Cerebellar nuclear complex (tissue), 1 donor: ENCODE results near the gene SYNC.
"Not testable (repeated sequence)": the region's sequence is repeated elsewhere in the genome, so short reads cannot be mapped to it uniquely, and the experiment has no call there.

Experiments used
- DNase-seq, 2 experiments: peaks; one replicate each; lab custom pipeline; 2025; lab: John Stamatoyannopoulos, UW

SYNC gene

GRCh38 chr1:32724678-32725614, 22.4 kb upstream of the SYNC start:
- DNase-seq: no peak

- no peak for DNase-seq
Observed at GRCh38 chr1:32719681-32720275, 17.2 kb upstream of the SYNC start.

DNA sequence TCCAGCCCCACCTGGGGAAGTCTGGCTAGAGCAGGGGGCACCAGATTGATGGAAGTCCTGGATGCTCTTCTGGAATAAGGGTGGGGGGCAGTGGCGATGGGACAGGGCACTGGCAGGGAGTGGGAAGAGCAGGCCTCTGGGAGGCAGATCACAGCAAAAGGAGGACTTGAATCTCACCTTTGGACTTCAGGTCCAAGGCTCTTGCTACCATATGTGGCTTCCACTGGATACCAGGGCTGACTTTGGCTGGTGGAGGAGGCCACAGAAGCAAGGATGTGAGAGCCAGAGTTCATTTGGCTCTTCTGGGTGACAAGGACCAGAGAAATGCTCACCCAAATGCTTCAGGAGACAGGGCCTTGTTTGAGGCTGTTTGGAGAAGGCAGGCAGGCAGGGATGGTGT, 16.0 kb upstream of the SYNC start:
- no peak for DNase-seq

- no peak for DNase-seq
Observed at GRCh38 chr1:32718036-32718435, 15.5 kb upstream of the SYNC start.

DNA sequence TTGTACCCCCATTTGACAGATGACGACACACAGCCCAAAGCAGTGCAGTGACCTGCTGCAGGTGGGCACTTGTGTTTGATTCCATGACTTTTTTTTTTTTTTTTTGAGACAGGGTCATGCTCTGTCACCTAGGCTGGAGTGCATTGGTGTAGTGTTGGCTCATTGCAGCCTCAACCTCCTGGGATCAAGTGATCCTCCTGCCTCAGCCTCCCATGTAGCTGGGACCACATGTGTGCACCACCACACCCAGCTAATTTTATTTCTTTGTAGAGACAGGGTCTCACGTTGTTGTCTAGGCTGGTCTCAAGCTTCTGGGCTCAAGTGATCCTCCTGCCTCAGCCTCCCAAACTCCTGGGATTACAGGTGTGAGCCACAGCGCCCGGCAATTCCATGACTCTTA, 14.9 kb upstream of the SYNC start:
- no peak for DNase-seq

GRCh38 chr1:32716312-32717148, 14.0 kb upstream of the SYNC start:
- no peak for DNase-seq

GRCh38 chr1:32715901-32716311, 13.3 kb upstream of the SYNC start:
- DNase-seq: no peak

DNA sequence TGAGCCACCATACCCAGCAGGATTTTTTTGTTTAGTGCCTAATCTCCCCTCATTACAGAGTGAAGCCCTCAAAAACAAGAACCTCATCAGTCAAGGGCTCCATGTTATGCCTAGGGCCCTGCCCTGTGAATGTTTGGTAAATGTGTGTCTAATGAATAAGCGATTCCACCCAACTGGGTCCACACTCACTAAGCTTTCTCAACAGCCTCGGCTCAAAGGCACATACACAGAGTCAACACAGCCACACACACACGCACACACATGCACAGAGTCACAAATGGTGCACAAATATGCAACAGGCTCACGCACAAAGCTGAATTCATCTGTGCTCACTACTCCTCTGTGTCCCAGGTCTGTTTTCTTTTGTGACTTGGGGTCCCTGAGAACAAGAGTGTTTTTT, 11.7 kb upstream of the SYNC start:
- DNase-seq: no peak

GRCh38 chr1:32713081-32713480, 10.5 kb upstream of the SYNC start:
- DNase-seq: no peak

DNA sequence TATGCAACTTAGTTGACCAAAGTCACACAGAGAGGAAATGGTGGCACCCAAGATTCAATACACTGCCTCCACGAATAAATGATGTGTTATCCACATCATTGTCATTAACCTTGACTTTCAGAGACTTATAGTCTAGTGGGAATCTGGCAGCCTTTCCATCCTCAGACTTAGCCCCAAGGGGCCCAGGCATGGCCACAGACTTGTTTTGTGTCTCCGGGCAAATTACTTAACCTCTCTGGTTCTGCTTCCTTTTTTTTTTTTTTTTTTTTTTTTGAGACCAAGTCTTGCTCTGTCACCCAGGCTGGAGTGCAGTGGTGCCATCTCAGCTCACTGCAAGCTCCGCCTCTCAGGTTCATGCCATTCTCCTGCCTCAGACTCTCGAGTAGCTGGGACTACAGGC, 8.7 kb upstream of the SYNC start:
- not testable (repeated sequence) for DNase-seq

- DNase-seq: no peak
Observed at GRCh38 chr1:32709476-32709875, 6.9 kb upstream of the SYNC start.

- DNase-seq: no peak
Observed at GRCh38 chr1:32709075-32709474, 6.5 kb upstream of the SYNC start.

DNA sequence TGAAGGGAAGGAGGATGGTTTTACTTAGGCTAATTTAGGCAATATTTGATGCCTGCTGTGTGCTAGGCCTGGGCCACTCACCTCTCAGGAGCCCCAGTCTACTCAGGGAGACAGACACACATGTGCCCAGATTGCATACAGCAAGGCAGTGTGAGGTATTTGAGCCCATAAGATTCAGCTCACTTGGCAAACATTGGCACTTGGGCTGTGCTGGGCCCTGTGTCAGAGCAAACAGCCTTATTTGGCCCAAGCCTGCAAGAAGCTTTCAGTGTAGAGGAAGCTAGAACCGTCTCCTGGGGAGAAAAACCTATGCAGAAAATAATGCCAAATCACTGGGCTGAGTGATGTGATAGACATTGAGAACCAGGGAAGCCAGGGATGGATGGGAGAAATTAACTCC, 3.9 kb upstream of the SYNC start:
- no peak for DNase-seq

GRCh38 chr1:32705516-32705915, 2.9 kb upstream of the SYNC start:
- DNase-seq: no peak

DNA sequence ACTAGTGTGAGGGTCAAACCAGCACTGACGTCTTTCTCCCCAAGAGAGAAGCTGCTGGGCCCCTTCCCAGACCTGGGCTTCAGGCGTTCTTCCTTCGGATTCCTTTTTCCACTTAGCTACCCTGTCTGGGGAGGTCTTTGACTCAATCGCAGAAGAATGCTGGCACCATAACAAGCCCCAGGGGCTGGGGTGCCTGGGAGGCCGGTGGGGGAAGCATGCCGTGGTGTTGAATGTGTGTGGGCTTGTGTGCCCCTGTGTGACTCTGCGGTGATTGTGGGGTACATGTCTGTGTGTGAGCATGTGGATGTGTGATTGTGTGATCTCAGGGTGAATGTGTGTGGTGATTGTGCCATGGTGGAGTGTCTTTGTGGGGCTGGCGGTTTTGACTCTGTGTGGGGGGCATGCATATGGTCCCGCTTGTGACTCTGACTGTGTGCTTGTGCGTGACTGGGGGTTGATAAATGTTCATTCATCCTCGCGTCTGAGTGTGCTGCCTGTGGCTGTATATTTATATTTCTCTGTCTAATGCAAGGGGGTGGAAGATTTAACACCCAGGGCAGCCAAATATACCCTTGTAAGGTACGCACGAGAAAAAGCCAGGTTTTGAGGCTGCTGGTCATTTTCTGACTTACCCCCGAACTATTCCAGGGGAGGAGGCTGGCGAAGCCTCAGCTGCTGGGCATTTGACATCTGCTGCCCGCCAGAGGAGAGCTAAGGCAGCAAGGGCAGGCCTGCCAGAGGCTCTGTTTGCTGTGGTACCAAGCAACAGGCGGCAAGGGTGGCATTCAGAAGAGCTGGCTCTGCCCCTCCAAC, 1.1 kb upstream of the SYNC start:
- DNase-seq: no peak

DNA sequence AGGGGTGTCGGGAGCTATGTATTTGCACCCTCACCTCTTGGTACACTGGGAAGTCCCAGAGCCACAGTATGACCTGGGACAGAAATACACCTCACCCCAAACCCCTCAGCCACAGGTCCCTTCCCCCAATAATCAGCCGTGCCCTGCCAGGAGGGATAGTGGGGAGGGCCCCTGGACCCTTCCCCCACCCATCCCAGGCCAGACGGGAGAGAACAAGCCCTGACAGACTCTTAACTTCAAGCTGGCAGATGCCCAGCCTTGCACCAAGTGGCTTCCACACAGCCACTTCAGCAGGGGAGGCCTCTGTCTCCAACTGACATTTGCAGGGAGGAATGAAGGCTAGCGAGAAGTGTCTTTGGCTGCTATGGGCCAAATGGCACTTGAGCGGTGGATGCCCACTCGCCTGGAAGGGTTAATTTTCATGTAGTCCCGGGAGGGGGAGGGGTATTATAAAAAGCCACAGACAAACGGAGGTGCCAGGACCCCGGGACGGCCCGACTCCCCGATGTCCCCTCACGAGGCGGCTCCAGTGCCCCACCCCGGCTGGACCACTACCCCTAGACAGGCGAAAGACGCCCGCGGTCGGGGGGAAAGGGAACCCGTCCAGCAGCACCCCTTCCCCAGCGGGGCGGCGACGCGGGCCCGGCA, 495 bp downstream of the SYNC start:
- no peak for DNase-seq

DNA sequence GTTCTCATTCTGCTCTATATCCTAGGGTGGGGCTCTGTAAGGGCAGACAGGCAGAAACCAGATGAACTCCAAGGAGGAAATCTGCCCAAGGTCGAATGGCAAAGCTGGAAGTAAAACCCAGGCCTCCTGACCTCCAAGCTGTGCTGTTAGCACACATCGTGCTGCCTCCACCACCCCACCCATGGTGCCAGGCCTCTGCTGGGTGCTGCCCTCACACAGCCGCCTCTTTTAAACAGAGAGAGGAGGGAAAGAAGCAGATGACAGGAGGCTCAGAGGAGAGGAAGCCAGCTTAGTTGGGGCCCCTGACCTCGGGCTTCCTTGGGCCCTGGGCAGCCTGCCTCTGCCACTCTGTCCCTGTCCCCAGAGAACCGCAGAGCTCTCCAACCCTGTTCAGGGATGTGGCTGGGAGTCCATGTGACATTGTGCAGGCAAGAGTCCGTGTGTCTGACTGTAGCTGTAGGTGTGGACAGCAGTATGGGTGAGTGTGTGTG, 1.1 kb downstream of the SYNC start:
- DNase-seq: no peak

- DNase-seq: not testable (repeated sequence)
Observed at GRCh38 chr1:32696996-32697395, 5.6 kb downstream of the SYNC start.

DNA sequence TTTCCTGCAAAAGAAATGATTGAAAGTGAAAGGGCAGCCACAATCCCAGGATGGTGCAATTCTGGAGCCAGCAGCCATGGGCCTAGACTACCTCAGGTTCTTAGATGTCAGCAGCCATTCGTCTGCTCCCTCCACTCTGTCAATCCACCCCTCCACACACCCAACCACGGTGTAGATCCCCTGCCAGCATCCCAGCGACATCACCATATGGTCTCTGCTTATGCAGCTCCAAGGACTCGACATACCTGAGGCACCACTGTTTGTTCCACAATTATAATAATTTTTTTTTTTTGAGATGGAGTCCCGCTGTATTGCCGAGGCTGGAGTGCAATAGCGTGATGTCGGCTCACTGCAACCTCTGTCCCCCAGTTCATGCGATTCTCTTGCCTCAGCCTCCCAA, 6.5 kb downstream of the SYNC start:
- no peak for DNase-seq

- no peak for DNase-seq
Observed at GRCh38 chr1:32695098-32695904, 7.3 kb downstream of the SYNC start.
